Measurements from ENCODE around the gene NAALADL2.

The NAALADL2 gene

DNA sequence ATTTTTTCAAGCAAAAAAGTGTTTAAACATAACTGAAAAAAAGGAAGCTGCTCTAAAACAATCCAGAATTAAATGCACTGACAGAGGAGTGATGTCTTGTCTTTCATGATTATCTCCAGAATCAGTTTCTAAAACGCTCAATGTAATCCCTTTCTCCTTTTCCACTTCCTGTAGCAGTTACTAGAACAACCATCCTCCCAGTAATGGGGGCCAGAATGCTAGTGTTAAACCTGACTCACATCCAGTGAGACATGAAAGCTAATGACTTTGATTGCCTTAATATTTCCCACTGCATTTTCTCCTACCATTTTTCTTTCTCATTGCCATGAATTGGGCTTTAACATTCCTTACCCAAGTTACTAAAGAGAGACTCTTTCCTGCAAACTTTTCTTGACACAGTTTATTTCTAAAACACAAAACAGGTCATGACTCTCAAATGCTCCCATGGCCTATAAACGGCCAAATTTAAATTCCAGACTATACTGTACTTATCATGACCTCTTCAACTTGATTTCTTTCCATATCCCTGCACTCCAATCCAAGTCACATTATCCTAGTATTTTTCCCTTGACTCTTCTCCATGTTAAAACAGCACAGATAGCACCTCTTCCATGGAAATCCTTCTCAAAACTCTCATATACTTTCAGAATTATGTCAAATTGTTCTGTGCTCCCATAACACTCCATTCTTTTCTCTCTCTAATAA, 341.4 kb downstream of the NAALADL2 start:
- H3K4me3 ChIP-seq (replicated peaks; ENCODE audit: low read depth, low read length), result no peak overlapping the region
- TF ChIP-seq, protein P1, sequence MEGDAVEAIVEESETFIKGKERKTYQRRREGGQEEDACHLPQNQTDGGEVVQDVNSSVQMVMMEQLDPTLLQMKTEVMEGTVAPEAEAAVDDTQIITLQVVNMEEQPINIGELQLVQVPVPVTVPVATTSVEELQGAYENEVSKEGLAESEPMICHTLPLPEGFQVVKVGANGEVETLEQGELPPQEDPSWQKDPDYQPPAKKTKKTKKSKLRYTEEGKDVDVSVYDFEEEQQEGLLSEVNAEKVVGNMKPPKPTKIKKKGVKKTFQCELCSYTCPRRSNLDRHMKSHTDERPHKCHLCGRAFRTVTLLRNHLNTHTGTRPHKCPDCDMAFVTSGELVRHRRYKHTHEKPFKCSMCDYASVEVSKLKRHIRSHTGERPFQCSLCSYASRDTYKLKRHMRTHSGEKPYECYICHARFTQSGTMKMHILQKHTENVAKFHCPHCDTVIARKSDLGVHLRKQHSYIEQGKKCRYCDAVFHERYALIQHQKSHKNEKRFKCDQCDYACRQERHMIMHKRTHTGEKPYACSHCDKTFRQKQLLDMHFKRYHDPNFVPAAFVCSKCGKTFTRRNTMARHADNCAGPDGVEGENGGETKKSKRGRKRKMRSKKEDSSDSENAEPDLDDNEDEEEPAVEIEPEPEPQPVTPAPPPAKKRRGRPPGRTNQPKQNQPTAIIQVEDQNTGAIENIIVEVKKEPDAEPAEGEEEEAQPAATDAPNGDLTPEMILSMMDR (IDR thresholded peaks at IDR 0.05; ENCODE audit: low read length, missing control alignments), result no peak
- no peak for DNase-seq (ENCODE audit: low read depth)

DNA sequence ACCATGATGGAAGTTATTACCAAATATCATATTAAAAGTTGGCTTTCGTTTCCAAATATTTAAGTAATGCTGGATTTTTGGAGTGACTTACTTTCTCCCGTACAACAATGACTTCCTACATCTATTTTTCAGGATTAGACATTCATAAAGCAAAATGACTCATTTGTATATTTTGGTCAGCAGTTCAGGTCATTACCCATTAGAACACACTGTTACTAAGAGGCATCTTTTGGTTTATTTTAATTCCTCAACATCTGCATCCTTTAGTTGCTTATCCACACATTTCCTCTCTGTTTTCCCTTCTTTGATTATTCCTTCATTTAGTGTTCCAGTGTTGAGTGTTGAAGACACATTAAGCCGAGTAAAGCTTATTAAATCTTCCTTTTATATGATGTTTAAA, 348.2 kb downstream of the NAALADL2 start:
- DNase-seq (ENCODE audit: low read depth), result no peak
- no peak overlapping the region for H3K4me3 ChIP-seq (replicated peaks; ENCODE audit: low read depth, low read length)
- TF ChIP-seq, protein P1 (IDR thresholded peaks at IDR 0.05; ENCODE audit: low read length, missing control alignments), result no peak

DNA sequence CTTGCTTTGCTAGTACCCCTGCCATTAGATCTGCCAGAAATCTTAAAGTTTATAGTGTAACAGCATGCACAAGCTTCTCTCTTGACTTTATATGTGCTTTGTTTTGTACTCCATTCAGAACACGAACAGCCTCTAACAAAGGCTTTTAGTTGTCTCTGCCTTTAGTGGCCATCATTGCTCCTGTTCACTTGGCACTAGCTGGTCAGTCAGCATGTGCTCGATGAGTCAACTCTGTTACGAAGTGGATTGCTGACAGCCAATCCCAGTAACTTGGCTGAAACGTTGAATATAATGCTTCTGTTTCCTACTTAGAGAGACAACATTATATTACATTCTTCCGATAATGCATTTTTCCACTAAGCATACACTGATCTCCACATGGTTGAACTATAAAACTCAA, 349.2 kb downstream of the NAALADL2 start:
- peak; percentile 50 for DNase-seq (ENCODE audit: low read depth)
- TF ChIP-seq, protein P1 (IDR thresholded peaks at IDR 0.05; ENCODE audit: low read length, missing control alignments), result no peak
- H3K4me3 ChIP-seq (replicated peaks; ENCODE audit: low read depth, low read length), result no peak overlapping the region

DNA sequence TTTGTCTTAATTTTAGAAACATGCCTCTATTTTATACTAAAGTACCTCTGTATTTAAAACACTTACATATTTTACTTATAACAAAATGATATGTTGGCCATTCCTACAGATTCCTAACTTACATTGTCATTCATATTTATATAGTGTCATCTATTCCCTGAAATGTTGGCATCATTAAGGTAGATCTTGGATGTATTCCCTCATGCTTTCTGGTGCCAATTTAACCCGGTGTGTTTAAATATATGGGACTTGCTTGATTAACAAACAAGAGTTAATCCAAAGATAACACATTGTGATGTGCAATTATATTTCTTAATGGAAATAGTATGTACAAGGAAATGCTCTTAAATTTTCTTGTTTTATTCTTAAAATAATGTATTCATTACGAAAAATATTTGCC, 352.3 kb downstream of the NAALADL2 start:
- no peak for DNase-seq (ENCODE audit: low read depth)
- H3K4me3 ChIP-seq (replicated peaks; ENCODE audit: low read depth, low read length), result no peak overlapping the region
- TF ChIP-seq, protein P1 (IDR thresholded peaks at IDR 0.05; ENCODE audit: low read length, missing control alignments), result no peak

DNA sequence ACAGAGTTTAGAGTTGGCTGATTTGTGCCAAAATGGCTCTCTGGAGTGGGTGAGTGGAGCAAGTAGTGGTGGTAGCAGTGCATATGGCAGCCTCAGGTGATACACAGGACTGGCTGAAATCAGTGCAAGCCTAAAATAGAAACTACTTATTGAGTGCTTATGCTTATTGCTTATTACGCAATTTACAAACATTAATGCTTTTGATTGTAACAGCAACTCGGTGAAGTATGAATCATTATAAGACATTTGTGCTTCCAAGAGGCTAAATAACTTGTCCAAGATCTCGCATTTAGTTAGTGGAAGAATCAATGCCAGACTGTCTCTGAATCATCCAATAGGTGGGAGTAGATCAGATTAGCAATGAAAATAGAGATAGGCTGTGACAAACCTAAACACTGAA, 353.8 kb downstream of the NAALADL2 start:
- no peak overlapping the region for H3K4me3 ChIP-seq (replicated peaks; ENCODE audit: low read depth, low read length)
- TF ChIP-seq, protein P1 (IDR thresholded peaks at IDR 0.05; ENCODE audit: low read length, missing control alignments), result no peak
- DNase-seq (ENCODE audit: low read depth), result peak; percentile 34

DNA sequence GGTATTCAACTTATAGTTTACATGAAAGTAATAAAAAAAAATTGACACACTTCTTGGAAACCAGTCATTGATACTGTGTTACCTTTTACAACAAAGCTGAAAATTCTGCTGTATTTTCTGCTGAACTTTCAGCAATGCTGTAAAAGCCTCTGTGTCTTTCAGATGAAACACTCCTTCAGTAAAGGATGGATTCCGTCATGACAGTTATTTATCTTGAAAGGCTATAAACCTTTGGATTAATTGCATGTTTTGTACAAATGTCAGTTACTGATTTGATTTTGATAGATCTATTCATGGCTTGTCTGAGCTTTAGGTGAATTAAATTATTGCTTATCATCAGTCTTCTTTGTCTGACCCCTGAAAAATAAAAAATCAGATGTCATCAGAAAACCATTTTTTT, 355.1 kb downstream of the NAALADL2 start:
- H3K4me3 ChIP-seq (replicated peaks; ENCODE audit: low read depth, low read length), result no peak overlapping the region
- DNase-seq (ENCODE audit: low read depth), result no peak
- TF ChIP-seq, protein P1 (IDR thresholded peaks at IDR 0.05; ENCODE audit: low read length, missing control alignments), result no peak

DNA sequence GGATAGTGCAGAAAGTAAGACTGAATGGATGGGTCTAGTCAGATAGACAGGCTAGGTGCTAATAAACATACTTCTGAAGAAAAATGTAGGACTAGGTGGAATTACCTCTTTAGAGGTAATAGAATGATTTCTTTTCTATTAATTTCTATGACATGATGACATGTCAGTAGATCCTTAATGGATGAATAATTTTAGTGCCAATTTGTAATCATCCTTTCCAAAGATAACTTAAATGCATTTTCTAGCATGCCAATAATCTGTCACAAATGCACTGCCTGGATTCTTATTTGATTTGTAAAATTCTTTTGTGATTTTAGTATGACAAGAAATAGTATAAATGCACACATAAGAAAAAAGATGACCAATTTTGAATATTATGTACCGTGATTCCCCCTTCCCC, 356.7 kb downstream of the NAALADL2 start:
- no peak overlapping the region for H3K4me3 ChIP-seq (replicated peaks; ENCODE audit: low read depth, low read length)
- TF ChIP-seq, protein P1 (IDR thresholded peaks at IDR 0.05; ENCODE audit: low read length, missing control alignments), result no peak
- DNase-seq (ENCODE audit: low read depth), result no peak
